SKM-1 treated with dmso at 0.1 percent for 144 hours (cell line): ENCODE data around the gene CTSH.
"Not testable (repeated sequence)": the region's sequence is repeated elsewhere in the genome, so short reads cannot be mapped to it uniquely, and the experiment has no call there.

Experiments
- DNase-seq: peaks from one replicate; lab custom pipeline; 2025; ENCODE audit not compliant: unreplicated experiment; lab: John Stamatoyannopoulos, UW

CTSH gene

DNA sequence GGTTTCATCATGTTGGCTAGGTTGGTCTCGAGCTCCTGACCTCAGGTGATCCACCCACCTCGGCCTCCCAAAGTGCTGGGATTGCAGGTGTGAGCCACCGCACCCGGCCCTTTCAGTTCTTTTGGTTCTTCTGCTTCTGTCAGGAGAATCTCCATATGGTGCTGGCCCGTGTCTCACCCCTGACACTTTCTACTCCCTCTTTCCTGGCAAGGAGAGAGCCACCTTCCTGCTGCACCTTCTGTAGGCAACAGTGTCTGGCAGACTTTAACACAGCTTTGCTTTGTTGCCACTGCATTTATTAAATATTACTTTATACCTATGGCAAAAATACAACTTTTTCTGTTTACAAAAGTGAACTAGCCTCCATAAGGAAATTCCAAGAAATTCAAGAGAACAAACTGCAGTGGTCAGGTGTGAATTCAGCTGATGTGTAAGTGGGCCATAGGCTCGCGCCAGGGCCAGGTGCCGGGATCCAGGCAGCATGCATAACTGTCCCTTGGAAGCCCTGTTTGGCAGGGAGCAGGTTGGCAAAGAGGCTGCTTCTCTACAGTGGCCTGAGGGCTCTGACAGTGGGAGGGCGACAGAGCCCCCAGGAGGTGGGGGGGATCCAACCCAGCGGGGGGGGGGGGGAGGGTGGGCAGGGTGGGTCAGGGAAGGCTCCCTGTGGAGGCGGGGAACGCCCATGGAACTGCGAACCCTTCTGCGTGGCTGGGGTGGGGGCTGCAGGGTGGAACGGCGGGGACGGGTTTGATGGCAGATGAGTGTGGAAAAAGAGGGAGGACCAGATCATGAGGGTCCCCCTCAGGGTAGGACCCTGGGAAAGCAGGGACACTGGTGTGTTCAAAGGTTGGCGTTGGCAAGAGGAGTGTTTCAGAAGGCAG lies 21.1 kb downstream of the CTSH start:
- DNase-seq = no peak

DNA sequence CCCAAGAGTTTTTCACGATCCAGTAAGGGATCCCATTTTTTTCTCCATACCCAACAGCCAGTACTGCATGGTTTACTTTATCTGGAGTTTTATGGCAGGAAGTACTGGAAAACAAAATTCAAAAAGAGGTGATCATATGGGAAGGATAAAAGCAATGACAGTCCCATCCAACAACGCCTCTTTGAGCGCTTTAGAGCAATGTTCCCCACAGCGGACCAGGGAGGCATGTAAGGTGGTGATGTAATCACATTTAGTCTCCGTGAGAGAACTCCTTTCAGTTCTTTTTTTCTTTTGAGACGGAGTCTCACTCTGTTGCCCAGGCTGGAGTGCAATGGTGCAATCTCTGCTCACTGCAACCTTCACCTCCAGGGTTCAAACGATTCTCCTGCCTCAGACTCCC lies 21.8 kb downstream of the CTSH start:
- no peak for DNase-seq

DNA sequence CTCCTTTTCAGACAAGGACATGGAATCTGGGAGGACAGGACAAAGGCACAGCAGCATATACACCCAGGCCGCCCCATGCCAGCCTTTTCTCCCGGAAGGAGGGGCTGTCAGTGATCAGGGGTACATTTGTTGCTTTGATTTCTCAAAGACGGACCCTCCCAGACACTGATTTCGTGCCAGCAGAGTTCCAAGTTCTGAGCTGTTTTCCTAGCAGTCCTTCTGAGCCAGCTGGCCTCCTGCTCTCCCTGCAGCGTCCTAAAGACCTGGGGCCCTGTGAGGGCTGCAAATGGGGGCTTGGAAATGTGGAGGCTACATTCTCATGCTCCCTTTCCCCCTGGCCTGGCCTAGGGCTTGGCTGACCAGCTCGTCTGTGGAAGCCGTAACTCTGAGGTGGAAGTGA lies 22.3 kb downstream of the CTSH start:
- no peak for DNase-seq

DNA sequence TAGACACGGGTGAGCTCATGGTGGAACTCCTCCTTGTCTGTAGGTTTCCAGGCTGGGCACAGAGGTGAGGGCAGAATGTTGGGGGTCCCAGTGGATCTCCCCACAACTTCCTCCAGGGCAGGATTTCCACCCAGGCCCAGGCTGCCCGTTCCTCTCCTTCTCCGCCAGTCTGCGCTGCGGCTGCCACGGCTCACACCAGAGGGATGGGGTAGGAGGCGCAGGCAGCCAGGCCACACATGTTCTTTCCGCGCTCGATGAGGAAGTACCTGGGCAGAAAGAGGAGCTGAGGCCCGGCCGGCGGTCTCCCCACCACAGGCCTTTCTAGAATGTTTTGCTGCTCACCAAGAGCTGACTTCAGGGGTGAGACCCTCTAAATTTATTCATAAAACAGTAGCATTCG lies 22.9 kb downstream of the CTSH start:
- DNase-seq = no peak

DNA sequence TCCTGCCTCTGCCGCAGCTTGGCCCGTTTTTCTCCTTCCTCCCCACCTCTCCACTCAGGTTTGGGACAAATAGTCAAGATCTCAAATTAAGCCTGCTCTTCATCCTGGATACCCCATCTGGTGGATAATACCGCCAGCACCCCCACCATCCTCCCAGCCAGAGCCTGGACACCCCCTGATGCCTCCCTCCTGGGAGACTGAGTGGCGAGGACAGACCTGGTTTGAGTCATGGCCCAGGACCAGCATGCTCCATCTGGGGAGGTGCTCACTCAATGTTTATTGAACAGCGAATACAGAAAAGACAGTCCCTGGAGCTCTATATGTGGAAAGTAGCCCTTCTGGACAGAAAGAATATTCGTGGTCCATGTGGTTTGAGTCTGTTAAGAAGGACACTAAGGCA lies 23.3 kb downstream of the CTSH start:
- DNase-seq = no peak

DNA sequence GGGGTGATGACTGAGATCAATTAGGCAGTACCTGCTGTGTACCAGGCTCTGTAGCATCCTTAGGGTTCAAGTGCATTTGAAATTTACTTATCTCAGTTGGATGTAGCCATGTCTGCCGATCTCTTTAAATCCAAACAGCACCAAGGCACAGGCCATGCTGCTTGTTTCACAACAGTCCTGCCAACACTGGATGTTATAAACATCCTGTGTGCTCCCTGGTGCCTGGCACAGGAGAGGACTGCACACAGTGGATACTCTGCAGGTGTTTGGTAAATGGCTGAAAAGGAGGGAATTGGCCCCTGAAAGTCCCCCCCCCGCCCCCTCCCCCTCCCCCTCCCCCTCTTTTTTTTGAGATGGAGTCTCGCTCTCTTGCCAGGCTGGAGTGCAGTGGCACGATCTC lies 27.0 kb downstream of the CTSH start:
- no peak for DNase-seq

DNA sequence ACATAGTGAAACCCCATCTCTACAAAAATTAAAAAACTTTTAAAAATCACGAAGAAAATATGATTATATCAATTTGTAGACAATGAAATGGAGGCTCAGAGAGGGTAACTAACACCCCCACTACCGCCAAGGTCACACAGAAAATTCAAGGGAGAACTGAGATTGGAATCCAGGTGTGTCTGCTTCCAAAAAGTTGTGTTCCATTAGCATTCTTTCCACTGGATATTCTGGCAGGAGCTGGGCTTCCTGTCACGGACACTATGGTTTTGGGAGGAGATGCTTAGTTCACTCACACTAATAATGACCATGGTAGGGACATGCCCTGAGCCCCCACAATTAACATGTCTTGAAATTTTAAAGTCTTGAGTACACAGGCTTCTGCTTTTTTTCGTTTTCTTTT lies 28.8 kb downstream of the CTSH start:
- DNase-seq = no peak

DNA sequence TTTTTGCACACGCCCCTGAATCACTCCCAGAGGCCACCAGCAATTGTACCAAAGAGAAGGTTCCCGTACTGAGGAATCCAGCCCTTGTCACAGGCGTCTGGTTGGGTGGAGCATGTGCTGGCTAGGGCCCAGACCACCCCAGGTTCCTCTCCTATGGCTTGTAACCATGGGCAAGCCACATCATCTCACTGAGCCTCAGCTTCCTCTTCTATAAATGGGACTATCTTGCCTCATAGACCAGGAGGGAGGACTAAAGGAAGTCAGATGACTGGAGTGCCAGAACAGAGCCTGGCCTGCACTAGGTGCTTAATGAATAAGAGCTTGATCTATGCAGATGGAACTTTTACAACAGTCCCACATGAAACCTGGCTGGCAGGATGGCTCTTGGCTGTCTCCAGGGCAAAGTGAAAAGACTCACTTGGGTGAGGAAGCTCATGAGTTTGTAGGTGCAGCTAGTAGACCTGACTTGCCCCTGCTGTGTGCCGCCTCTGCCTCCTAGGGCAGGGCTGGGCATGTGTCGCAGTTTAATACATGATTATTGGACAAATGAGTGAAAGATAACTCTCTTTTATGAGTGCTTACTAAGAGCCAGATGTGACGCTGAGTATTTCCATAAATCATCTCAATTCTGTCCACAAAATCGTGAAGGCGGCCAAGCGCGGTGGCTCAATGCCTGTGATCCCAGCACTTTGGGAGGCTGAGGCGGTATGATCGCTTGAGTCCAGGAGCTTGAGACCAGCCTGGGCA lies 29.3 kb downstream of the CTSH start:
- DNase-seq = peak; percentile 95

DNA sequence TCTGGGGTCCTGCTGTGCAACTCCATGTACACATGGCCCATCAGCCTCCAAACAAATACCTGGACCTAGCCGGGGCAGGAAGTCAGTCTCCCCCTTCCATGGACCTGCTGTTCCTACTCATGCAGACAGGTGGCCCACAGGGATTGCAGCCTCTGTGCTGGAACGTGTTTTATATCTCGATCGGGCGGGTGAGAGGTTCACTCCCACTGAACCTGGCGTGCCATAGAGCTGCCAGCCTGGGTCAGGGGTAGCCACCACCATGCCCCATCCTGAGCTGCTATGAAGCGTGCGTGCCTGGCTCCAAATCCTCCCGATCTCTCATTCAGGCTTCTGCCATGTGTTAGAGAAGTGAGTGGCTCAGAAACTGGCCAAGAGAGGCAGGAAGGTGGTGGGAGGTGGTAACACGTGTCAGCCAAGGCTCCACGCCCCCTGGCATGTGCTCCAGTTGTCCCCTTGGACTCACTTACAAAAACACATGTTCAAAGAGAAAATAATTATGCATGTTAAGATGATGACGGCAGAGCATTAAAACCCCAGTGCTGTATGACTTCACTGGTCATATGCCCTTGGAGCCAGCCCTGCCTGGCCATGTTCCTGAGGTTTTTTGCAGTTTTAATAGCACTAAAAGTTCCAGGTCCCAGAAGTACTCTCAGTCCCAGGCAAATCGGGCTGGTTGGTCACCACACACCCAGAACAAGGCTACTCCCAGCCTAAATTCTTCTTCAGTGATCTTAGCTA lies 30.6 kb downstream of the CTSH start:
- DNase-seq = no peak

DNA sequence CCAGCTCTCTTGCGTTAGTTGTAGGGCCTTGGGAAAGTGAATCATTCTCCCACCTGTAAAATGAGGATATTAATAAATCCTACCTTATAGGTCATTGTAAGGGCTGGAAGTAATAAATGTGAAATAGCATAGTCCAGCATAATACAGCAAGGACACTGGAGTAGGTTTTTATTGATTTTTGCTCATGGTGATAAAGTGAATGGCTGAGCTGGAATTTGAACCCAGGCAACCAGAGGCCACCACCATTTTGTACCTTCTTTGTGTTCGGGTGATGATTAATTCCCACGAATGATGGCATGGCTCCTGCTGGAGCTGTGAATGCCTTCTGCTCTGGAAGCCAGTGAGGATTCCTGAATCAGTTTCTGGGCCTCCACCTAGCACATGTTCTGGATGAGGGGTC lies 31.8 kb downstream of the CTSH start:
- DNase-seq = no peak

DNA sequence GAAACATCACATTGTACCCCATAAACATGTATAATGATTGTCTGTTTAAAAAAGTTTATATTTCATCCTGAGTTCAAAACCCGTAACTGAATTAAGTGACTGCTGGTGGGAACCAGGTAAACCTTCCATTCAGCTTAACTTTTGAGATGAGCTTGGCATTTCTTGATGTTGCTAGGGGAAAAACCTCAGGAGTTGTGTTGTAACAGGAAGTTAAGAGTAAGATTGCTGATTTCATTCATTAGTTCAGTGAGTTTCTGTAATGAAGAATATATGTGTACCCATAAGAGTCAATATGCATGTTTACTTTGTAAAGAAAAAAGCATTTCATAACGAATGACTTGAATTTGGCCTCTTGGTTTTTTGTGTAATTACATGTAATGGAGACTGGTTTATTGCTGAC lies 32.5 kb downstream of the CTSH start:
- no peak for DNase-seq

DNA sequence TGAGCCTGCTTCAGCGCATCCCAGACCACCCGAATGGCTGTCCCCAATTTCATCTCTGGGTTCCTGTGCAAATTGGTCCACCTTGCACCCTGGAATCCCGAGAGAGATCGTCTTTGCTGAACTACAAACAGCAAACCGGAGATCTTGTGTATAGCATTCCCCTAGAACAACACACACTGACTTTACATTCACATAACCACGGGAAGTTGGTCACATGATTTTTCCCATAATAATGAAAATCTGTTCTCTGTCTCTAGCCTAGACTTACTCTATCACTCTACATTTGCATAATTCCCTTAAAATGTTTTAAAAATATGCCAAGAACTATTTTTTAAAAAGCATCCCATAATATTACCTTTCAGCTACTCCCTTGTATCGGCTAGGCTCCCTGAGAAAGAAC lies 34.6 kb downstream of the CTSH start:
- no peak for DNase-seq

DNA sequence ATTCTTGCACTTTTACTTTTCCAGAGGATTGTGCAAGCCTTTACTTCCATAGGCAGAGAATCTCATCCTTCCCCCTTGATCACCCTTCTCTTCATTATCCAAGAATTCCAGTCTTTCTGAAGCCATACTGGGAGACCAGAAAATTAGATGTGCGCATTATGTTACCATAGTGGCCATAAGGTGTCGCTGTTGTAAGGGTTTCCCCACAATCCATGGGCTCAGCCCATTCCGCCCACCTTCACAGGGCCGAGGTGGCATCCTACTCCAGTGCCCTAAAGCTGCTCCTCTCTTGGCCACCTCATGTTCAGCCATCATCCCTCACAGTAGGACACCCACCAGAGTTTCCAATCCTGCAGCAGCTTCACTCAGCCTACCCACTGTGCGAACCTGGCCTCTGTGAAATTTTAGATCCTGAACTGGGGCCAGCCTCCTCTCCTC lies 35.0 kb downstream of the CTSH start:
- peak; percentile 27 for DNase-seq

DNA sequence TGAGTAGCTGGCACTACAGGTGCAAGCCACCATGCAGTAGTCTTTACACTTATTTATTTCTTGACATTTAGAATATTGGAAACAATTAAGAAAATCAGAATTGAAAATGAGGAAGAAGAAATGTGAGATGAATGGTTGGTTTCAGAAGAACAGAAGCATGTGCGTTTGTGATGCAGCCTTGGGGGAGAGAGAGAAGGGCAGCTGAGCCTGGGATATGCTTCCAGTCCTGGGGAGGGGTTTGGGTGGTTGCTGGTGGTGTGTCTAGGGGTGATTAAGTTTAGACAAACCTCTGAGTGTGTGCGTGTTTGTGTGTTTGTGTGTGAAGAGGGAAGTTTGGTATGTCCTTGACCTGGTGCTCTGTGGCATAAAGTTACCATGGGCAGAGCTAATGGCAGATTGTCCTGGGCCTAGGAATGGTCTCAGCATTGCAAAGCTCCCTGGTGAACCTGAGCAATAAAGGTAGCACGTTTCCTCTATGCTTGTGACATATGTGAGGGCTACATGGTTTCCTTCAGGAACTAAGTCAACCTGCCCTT lies 35.6 kb downstream of the CTSH start:
- no peak for DNase-seq

DNA sequence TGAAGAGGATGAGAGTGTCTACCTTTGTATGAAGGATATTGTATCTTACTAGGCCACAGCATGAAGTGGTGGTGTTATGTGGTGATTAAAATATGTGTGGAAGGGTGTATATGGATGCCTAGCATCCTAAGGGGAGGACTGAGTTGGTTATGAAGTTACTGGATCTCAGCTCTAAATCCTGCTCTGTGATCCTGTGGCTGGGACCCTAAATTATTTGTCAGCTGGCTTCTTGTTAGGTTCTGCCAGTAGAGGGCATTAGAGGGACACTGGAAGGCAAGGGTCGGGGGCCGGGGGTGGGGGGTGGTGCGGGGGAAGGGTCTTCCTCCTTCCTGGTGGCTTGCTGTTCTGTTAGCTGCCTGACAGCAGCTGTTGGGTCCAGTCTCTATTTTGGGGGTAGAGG lies 37.3 kb downstream of the CTSH start:
- no peak for DNase-seq

DNA sequence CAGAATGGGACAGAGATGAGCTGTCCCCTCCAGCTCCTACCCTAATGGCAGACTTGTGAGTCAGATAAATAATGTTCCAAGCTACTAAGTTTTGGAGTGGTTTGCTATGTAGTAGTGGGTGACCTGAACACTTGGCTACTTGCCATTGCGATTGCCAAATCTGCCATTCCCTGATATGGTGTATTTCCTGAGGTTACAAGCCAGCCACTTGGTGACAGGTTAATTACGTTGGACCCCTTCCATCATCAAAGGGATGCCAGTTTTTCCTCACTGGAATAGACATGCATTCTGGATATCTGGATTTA lies 38.6 kb downstream of the CTSH start:
- no peak for DNase-seq

DNA sequence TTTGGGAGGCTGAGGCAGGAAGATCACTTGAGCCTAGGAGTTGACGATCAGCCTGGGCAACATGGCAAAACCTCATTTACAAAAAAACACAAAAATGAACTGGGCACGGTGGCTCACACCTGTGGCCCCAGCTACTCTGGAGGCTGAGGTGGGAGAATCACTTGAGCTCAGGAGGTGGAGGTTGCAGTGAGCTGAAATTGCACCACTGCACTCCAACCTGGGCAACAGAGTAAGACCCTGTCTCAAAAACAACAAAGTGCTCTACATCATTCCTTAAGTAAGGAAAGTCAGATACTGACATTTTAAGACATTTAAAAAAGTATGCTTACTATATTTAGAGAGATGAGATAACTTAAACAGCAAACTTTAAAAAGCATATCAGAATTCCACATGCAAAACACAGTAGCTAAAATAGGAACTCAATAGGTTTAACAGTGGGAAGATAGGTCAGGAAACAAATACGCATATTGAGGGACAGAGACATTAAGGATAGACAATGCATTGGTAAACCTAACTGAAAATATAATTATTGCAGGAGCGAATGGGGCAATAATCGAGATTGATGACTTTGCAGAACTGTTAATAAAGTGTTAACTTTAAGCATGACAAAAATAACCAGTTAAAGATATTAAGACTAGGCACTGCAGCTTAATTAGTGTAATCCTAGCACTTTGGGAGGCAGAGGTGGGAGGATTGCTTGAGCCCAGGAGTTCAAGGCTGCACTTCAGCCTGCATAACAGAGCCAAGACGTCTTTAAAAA lies 40.1 kb downstream of the CTSH start:
- DNase-seq = no peak

DNA sequence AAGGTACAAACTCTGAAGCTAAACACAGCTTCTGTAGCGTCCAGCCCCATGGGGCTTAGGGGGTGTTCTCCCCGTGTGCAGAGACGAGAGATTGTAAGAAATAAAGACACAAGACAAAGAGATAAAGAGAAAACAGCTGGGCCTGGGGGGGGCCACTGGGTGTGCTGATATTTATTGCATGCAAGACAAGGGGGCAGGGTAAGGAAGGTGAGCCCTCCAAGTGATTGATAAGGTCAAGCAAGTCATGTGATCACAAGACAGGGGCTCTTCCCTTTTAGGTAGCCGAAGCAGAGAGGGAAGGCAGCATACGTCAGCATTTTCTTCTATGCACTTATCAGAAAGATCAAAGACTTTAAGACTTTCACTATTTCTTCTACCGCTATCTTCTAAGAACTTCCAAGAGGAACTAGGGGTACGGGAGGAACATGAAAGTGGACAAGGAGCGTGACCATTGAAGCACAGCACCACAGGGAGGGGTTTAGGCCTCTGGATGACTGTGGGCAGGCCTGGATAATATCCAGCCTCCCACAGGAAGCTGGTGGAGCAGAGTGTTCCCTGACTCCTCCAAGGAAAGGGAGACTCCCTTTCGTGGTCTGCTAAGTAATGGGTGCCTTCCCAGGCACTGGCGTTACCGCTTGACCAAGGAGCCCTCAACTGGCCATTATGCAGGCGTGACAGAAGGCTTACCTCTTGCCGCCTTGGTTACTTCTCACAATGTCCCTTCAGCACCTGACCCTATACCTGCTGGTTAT lies 42.4 kb downstream of the CTSH start:
- DNase-seq = not testable (repeated sequence)

DNA sequence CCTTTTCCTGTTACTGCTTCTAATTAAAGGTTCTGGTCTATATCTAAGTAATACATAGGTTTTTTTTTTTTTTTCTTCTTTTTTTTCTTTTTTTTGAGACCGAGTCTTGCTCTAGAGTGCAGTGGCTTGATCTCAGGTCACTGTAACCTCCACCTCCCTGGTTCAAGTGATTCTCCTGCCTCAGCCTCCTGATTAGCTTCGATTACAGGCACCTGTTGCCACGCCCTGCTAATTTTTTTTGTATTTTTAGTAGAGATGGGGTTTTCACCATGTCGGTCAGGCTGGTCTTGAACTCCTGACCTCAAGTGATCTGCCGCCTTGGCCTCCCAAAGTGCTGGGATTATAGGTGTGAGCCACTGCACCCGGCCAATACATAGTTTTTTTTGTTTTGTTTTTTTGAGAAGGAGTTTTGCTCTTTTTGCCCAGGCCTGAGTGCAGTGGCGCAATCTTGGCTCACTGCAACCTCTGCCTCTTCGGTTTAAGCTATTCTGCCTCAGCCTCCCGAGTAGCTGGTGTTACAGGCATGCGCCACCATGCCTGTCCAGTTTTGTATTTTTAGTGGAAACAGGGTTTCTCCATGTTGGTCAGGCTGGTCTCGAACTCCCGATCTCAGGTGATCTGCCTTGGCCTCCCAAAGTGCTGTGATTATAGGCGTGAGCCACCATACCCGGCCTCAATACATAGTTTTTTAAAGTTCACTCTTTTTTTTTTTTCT lies 43.9 kb downstream of the CTSH start:
- not testable (repeated sequence) for DNase-seq

DNA sequence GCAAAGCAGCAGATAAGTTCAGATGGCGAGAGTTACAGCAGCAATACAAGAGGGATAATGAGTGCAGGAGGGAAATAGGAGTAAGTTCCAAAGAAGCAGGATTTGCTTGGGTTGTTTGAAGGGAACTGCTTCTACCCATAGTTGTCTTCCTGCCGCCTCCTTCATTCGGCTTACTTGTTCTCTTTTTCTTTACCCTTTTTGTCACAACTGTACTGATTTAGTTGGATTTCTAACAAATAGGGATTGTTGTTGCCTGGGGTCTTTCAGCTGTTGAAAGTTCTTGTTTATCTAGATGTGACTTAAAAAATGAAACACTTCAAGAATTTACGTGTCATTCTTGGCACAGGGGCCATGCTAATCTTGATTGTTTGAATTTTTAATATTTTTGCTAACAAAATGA lies 46.3 kb downstream of the CTSH start:
- no peak for DNase-seq
